HCT116 (cell line): ENCODE results near the gene PIK3C2A. TPM values are rescaled to one million over a fixed set of nuclear protein-coding genes. Genes with fewer than 3 reads are reported as not detected.

Experiments used
- ATAC-seq: fragments of 200-7000 bp; cut with Tn5 transposase; 2 replicates; pipeline ENCODE4 v1.9.1; 2020; ENCODE audit warnings: mild to moderate bottlenecking, moderate library complexity
- BruUV-seq: library from RNA; stranded (reverse); fragments of 400-500 nt; replicated peaks from 2 replicates; lab custom pipeline; 2021; lab: Mats Ljungman, UMichigan
- CTCF ChIA-PET: fragments of 300-600 bp; sonication (Branson Sonifier 250); formaldehyde crosslinking; loops from one replicate; lab custom pipeline; 2021; ENCODE audit warnings: antibody characterized with exemption; lab: Charles Lee
- POLR2A ChIA-PET: fragments of 300-600, 350-600 bp; sonication (Branson Sonifier 250); formaldehyde crosslinking; loops from one replicate; lab custom pipeline; 2021; ENCODE audit warnings: antibody characterized with exemption; lab: Charles Lee
- RAD21 ChIA-PET, 2 experiments: fragments of 300-600 bp; sonication (Branson Sonifier 250); formaldehyde crosslinking; loops; one replicate each; lab custom pipeline; 2023; ENCODE audit warnings: low total read pairs in 2 of 2; ENCODE audit not compliant: uncharacterized antibody in 2 of 2, unreplicated experiment in 2 of 2, low non-redundant PET in 1 of 2; lab: Charles Lee
- DNase-seq: peaks from one replicate; pipeline ENCODE4 v3.0.0-alpha.2; 2010; ENCODE audit warnings: low read depth, low spot score
- H2AFZ ChIP-seq: fragments of 200-600 bp; shearing (Covaris generic), sonication (generic); 2 replicates; pipeline ENCODE4 v1.6.1; 2017; ENCODE audit warnings: low read depth, mixed run types, mixed read lengths, antibody characterized with exemption, low read length; ENCODE audit not compliant: poor library complexity, severe bottlenecking
- H3K27ac ChIP-seq: 2 replicates; pipeline ENCODE4 v1.5.1; 2012; ENCODE audit warnings: low read depth, low read length
- H3K27me3 ChIP-seq: fragments of 200-600 bp; sonication (generic); 2 replicates; pipeline ENCODE4 v1.6.1; 2016; ENCODE audit warnings: mixed run types, low read length, mixed read lengths; ENCODE audit not compliant: insufficient read depth
- H3K36me3 ChIP-seq, 2 experiments: fragments of 200-500 bp in 1 of 2; fragments of 200-600 bp in 1 of 2; sonication (Bioruptor generic) in 1 of 2; sonication (generic) in 1 of 2; 2 replicates each; pipeline versions ENCODE4 v1.5.1 to v1.6.1; 2014 to 2016; ENCODE audit warnings: low read length in 2 of 2, inconsistent platforms in 1 of 2, mixed read lengths in 1 of 2, mixed run types in 1 of 2; ENCODE audit not compliant: insufficient read depth in 2 of 2, control insufficient read depth in 1 of 2
- H3K4me1 ChIP-seq, 2 experiments: fragments of 200-600 bp in 1 of 2; sonication (generic) in 1 of 2; 2 replicates each; pipeline versions ENCODE4 v1.5.1 to v1.6.1; 2012 to 2017; ENCODE audit warnings: low read length in 2 of 2, inconsistent platforms in 1 of 2, mild to moderate bottlenecking in 1 of 2, mixed read lengths in 1 of 2, mixed run types in 1 of 2, moderate library complexity in 1 of 2; ENCODE audit not compliant: insufficient read depth in 2 of 2, control insufficient read depth in 1 of 2
- H3K4me2 ChIP-seq: fragments of 200-600 bp; sonication (generic); 2 replicates; pipeline ENCODE4 v1.6.1; 2017; ENCODE audit warnings: mixed run types, low read length, mixed read lengths
- H3K4me3 ChIP-seq, 2 experiments: fragments of 200-600 bp in 1 of 2; sonication (generic) in 1 of 2; replicated peaks in 1 of 2; 2 replicates each; pipeline ENCODE4 v1.5.1; 2011 to 2016; ENCODE audit warnings: low read length in 2 of 2, control low read depth in 1 of 2, low read depth in 1 of 2, mild to moderate bottlenecking in 1 of 2, mixed read lengths in 1 of 2, mixed run types in 1 of 2
- H3K79me2 ChIP-seq: fragments of 200-600 bp; sonication (generic); 2 replicates; pipeline ENCODE4 v1.6.1; 2017; ENCODE audit warnings: mild to moderate bottlenecking, mixed run types, low read length, moderate library complexity, mixed read lengths; ENCODE audit not compliant: insufficient read depth
- H3K9ac ChIP-seq: fragments of 200-600 bp; sonication (generic); 2 replicates; pipeline ENCODE4 v1.6.1; 2016; ENCODE audit warnings: low read length, mixed read lengths
- H3K9me2 ChIP-seq: fragments of 200-600 bp; sonication (generic), shearing (Covaris generic); 2 replicates; pipeline ENCODE4 v1.6.1; 2017; ENCODE audit warnings: mixed run types, mild to moderate bottlenecking, moderate library complexity; ENCODE audit not compliant: insufficient read depth
- H3K9me3 ChIP-seq, 2 experiments: fragments of 200-500 bp in 1 of 2; fragments of 200-600 bp in 1 of 2; sonication (Bioruptor generic) in 1 of 2; sonication (generic) in 1 of 2; 2 replicates each; pipeline ENCODE4 v1.6.1; 2014 to 2017; ENCODE audit warnings: low read length in 2 of 2, mixed read lengths in 2 of 2, inconsistent platforms in 1 of 2, low read depth in 1 of 2, mild to moderate bottlenecking in 1 of 2, mixed run types in 1 of 2, moderate library complexity in 1 of 2; ENCODE audit not compliant: control insufficient read depth in 1 of 2, insufficient read depth in 1 of 2
- H4K20me1 ChIP-seq: fragments of 200-600 bp; sonication (generic), shearing (Covaris generic); 2 replicates; pipeline ENCODE4 v1.6.1; 2017; ENCODE audit warnings: mixed run types, mild to moderate bottlenecking, moderate library complexity; ENCODE audit not compliant: insufficient read depth
- EGR1 ChIP-seq: IDR thresholded peaks from 2 replicates; pipeline ENCODE4 v1.6.1; 2012; ENCODE audit warnings: low read depth
- POLR2A ChIP-seq: IDR thresholded peaks from 2 replicates; pipeline ENCODE4 v1.7.0; 2011; ENCODE audit warnings: borderline replicate concordance; ENCODE audit not compliant: insufficient read depth, insufficient read length; ENCODE audit errors: extremely low read depth
- YY1 ChIP-seq: IDR thresholded peaks from 2 replicates; pipeline ENCODE4 v1.6.1; 2011; ENCODE audit warnings: low read length, low read depth, moderate library complexity, mild to moderate bottlenecking; ENCODE audit not compliant: insufficient replicate concordance; ENCODE audit errors: extremely low read depth
- ZFX ChIP-seq: fragments of 450-650 bp; IDR thresholded peaks from 2 replicates; pipeline ENCODE4 v1.6.1; 2017
- ZNF274 ChIP-seq: fragments of 200-500 bp; sonication (Bioruptor generic); IDR thresholded peaks from 2 replicates; pipeline ENCODE4 v1.6.1; 2014; ENCODE audit warnings: mild to moderate bottlenecking, low read depth, low read length, inconsistent platforms
- intact Hi-C: fragments of 100-400 bp; cut with micrococcal nuclease; formaldehyde crosslinking; loops from 2 replicates; pipeline ENCODE4 v1.10.0; 2022
- total RNA-seq: library from RNA; stranded (reverse); gene quantifications from one replicate; pipeline ENCODE4 v1.2.1, GENCODE V29; 2021; ENCODE audit not compliant: unreplicated experiment
- TF ChIP-seq, protein P1 (sequence below): IDR thresholded peaks from 2 replicates; pipeline ENCODE4 v1.6.1; 2012
- TF ChIP-seq, protein P2 (sequence below): IDR thresholded peaks from 2 replicates; pipeline ENCODE4 v1.6.1; 2011; ENCODE audit warnings: mild to moderate bottlenecking, low read length, moderate library complexity; ENCODE audit not compliant: insufficient replicate concordance; ENCODE audit errors: extremely low read depth

PIK3C2A gene
- total RNA-seq, 1 experiment from 2014 or later = 51.6 TPM

- no peak for TF ChIP-seq EGR1
These were observed 21.8 kb downstream of the PIK3C2A start (continued) for GRCh38 chr11:17185938-17186337.

DNA sequence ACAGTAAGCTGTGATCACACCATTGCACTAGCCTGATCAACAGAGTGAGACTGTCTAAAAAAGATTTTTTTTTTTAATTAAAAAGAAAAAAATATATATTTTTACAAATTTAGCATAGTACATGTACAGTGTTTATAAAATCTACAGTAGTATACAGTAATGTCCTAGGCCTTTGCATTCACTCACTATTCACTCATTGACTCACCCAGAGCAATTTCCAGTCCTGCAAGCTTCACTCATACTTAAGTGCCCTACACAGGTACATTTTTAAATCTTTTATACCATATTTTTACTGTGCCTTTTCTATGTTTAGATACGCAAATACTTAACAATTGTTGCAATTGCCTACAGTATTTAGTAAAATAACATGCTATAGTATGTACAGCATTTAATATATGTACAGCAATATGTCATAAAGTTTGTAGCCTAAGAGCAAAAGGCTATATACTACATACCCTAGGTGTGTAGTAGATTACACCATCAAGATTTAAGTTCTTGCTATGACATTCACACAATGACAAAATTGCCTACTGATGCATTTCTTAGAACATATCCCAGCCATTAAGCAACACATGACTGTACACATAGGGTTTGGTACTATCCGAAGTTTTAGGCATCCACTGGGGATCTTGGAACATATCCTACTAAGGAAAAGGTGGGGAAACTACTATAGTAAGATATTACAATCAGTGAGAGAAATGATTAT lies 22.8 kb downstream of the PIK3C2A start:
- H3K4me1 ChIP-seq = no peaks in the 10 kb centered on the region
- H3K27ac ChIP-seq = no peak overlapping the region
- H3K4me3 ChIP-seq = no peak overlapping the region
- no peaks in the 10 kb centered on the region for H3K9me2 ChIP-seq
- RAD21 ChIA-PET = no interaction called here
- peaks cover 78% of the 10 kb centered on the region for H3K79me2 ChIP-seq
- no peaks in the 10 kb centered on the region for H3K27me3 ChIP-seq
- intact Hi-C loops = no loop called here
- CTCF ChIA-PET = no interaction called here
- peaks cover 5% of the 10 kb centered on the region; the same call in 1 of the 2 replicates for H4K20me1 ChIP-seq
- no peak for TF ChIP-seq YY1
- POLR2A ChIA-PET = interaction anchor here (1.0 to 1.3 kb wide), 2 partner anchors 23 to 107 kb away, joined by 4 to 5 read pairs; partner anchors contain the start of genes PIK3C2A and RPS13
- ATAC-seq = no peak
- no peaks in the 10 kb centered on the region for H3K9me3 ChIP-seq
- DNase-seq = no peak
- BruUV-seq = no TSS peak
- H3K9ac ChIP-seq = no peak overlapping the region
- H3K4me2 ChIP-seq = no peak overlapping the region
- no peaks in the 10 kb centered on the region for H3K36me3 ChIP-seq
- no peak overlapping the region for H2AFZ ChIP-seq

DNA sequence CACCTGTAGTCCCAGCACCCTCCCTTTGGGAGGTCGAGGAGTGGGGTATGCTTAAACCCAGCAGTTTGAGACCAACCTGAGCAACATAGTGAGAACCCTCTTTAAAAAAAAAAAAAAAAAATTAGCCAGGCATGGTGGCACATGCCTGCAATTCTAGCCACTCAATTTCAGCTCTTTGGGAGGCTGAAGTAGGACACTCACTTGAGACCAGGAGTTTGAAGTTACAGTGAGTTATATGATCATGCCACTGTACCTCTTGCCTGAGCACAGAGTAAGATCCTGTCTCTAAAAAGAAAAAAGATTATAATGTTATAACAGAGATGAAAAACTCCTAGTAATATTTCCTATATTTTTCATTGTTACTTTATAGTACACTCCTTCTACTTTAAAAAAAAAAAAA lies 23.9 kb downstream of the PIK3C2A start:
- H4K20me1 ChIP-seq = peaks cover 4% of the 10 kb centered on the region; the same call in 1 of the 2 replicates
- no peak overlapping the region for H3K9ac ChIP-seq
- DNase-seq (no peak), ATAC-seq (no peak)
- intact Hi-C loops = no loop called here
- no peak overlapping the region for H3K4me2 ChIP-seq
- H3K27ac ChIP-seq = no peak overlapping the region
- peaks cover 82% of the 10 kb centered on the region for H3K79me2 ChIP-seq
- no TSS peak for BruUV-seq
- no peaks in the 10 kb centered on the region for H3K4me1 ChIP-seq
- TF ChIP-seq ZNF274 = no peak
- no peak for TF ChIP-seq POLR2A
- no peak for TF ChIP-seq ZFX
- TF ChIP-seq, protein P1, sequence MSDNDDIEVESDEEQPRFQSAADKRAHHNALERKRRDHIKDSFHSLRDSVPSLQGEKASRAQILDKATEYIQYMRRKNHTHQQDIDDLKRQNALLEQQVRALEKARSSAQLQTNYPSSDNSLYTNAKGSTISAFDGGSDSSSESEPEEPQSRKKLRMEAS = no peak
- TF ChIP-seq, protein P2, sequence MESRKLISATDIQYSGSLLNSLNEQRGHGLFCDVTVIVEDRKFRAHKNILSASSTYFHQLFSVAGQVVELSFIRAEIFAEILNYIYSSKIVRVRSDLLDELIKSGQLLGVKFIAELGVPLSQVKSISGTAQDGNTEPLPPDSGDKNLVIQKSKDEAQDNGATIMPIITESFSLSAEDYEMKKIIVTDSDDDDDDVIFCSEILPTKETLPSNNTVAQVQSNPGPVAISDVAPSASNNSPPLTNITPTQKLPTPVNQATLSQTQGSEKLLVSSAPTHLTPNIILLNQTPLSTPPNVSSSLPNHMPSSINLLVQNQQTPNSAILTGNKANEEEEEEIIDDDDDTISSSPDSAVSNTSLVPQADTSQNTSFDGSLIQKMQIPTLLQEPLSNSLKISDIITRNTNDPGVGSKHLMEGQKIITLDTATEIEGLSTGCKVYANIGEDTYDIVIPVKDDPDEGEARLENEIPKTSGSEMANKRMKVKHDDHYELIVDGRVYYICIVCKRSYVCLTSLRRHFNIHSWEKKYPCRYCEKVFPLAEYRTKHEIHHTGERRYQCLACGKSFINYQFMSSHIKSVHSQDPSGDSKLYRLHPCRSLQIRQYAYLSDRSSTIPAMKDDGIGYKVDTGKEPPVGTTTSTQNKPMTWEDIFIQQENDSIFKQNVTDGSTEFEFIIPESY = no peak
- no peak overlapping the region for H3K4me3 ChIP-seq
- H3K36me3 ChIP-seq = no peaks in the 10 kb centered on the region
- ChIA-PET POLR2A (no interaction called here), CTCF (no interaction called here), RAD21 (no interaction called here)
- no peaks in the 10 kb centered on the region for H3K9me3 ChIP-seq
- no peak overlapping the region for H2AFZ ChIP-seq
- H3K9me2 ChIP-seq = no peaks in the 10 kb centered on the region
- H3K27me3 ChIP-seq = no peaks in the 10 kb centered on the region
